Hematopoietic multipotent progenitor cell treated with erythropoietin and hydrocortisone succinate and interleukin-3 and kit ligand, for 4 days (in vitro differentiated cells): ENCODE measurements around the gene PDE4D.
A peak's percentile ranks its signal among the peaks of the same experiment; 100 is the strongest.
"Not testable (repeated sequence)": the region's sequence is repeated elsewhere in the genome, so short reads cannot be mapped to it uniquely, and the experiment has no call there.

ENCODE experiments used
- DNase-seq: peaks from one replicate; pipeline ENCODE4 v3.0.0-alpha.2; 2015

Gene PDE4D

GRCh38 chr5:59497207-59497606 lies 396.3 kb downstream of the PDE4D start:
- DNase-seq: no peak

DNA sequence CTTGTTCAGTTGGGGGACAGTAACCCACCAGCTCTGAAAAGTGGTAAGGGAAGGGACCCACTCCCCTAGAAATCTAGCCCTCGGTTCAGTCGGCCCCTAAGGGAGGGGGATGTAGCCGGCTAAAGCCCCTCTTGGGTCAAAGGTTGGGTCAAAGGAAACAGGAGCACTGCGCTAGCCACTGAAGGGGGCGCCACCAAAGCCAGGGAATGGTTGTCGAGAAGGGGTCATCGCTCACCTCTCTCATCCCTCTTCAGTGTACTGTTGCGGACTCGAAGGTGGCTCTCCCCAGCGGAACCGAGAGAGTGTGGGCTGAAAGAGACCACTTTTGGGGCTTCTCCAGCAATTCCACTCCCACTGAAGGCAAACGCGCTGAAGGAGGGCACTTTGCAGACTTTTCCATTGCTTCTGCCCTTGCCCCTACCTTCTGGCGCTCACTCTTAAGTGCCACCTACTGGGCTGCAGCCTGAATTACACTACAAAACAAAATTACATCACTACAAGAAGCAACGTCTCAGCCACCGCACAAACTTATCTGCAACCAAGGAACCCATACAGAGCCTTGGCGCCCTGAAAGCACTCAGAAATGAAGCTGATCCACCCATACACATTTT lies 396.9 kb downstream of the PDE4D start:
- peak; percentile 46 for DNase-seq

DNA sequence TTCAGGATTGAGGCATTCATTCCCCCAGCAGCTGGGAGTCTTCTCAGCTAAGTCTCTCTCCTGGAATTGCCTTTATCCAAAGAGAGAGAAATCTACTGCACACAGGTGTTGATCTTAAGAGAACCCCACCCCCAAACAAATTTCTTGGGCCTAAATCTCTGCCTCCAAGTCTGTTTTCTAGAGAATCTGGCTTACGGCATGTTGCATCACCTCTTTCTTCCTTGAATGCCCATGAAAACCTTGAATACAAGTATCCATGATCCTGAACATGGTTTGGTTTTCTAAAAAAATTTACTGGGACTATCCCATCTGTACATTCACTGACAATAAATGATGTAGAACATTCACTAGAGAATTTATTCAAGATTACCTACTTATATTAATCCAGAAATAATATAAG lies 401.6 kb downstream of the PDE4D start:
- no peak for DNase-seq

GRCh38 chr5:59489551-59489950 lies 404.0 kb downstream of the PDE4D start:
- DNase-seq: no peak

- DNase-seq: no peak
These were observed 405.5 kb downstream of the PDE4D start for GRCh38 chr5:59487772-59488729.

DNA sequence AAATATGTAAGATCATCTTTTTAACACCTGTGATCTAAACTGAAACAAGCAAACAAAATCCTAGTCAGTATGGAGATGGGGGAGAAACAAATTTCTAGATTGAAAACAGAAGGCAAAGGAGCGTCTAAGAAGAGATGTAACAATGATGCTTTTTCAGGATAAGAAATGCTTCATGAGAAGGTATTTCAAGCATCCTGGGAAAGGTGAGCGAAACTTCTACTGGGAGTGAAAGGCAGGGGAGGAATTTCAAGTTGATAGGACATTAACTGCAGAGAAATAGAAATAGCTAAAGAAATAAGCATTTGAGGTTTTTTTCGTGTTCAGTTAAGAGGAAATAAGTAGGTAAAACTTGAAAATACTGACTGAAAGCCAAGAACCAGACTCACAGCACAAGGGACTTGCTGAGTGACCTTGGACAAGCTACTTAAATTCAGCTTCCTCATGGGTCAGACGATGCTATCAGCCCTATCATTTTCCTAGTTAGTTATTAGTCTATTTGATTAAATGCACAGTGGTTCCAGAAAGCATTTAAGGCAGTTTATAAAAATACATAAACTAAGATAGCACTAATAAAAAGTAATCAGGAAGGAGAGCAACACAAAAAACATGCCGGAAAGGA lies 406.3 kb downstream of the PDE4D start:
- no peak for DNase-seq

GRCh38 chr5:59486508-59486907 lies 407.0 kb downstream of the PDE4D start:
- DNase-seq: no peak

GRCh38 chr5:59485629-59486439 lies 407.7 kb downstream of the PDE4D start:
- DNase-seq: no peak

DNA sequence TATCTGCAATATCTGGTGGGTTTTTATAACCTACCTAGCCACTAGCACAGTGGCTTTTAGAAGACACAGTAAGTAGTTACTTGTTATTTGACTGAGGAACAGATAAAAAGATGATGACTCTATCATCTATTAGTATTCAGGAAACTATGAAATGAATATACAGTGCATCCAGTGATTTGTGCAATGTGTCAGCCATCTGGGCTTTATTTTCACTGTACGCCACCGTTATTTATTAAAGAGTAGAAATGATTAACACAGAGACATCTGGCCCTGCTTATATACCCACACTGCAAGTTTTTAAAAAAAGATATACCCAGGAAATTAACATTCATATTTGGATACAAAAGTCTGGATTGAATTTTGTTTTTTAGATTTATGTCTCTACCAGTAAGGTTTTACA lies 408.4 kb downstream of the PDE4D start:
- DNase-seq: no peak

DNA sequence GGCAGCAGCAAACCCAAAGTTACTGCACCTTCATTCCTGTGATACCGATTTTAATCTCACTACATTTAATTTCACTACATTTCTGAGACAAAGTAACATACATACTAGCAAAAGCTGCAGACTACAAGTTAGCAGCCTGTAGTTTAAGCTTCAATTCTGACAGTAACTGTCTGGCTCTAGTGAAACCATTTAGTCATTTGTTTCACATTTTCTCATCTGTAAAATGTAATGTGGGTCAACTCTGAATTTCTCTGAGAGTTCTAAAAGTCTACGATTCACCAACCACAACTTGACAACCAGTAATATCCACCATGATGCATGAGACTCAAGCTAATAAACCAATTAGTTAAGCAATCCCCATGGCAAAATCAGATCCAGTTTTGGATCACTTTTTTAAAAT lies 408.9 kb downstream of the PDE4D start:
- DNase-seq: no peak

GRCh38 chr5:59483971-59484472 lies 409.5 kb downstream of the PDE4D start:
- DNase-seq: no peak

DNA sequence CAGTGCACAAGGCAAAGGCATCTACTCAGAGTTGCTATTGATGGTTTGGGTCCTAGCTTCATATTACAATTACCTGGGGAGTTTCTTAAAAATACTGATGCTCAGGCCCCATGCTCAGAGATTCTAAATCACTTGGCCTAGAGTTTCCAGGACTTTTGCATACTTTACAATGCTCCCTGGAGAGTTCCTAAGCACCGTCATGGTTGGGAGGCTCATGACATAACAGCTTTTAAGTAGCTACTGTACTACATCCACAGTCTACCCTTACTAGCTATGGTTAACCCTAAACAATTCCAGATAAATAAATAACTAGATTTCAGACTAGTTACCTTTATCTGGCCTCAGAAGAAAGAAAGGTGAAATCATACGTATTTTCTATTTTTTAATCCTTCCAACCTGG lies 414.4 kb downstream of the PDE4D start:
- no peak for DNase-seq

DNA sequence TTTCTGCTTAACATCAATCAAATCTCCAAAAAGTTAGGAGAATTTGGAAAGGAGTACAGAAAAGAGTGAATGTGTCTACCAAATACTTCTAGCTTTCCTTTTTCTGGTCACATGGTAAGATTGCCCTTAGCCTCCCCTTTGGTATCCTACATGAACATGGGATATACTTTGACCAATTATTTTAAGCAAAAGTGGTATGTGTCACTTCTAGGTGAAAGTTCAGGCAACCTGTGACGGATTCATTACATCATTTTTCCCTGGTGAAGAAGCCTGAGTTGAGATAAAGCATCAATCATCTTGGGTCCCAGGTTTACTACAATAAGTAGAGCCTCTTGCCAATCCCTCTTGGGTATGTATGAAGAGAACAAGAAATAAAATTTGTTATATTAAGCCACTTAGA lies 419.2 kb downstream of the PDE4D start:
- DNase-seq: no peak

- DNase-seq: no peak
These were observed 419.9 kb downstream of the PDE4D start for GRCh38 chr5:59473611-59474010.

DNA sequence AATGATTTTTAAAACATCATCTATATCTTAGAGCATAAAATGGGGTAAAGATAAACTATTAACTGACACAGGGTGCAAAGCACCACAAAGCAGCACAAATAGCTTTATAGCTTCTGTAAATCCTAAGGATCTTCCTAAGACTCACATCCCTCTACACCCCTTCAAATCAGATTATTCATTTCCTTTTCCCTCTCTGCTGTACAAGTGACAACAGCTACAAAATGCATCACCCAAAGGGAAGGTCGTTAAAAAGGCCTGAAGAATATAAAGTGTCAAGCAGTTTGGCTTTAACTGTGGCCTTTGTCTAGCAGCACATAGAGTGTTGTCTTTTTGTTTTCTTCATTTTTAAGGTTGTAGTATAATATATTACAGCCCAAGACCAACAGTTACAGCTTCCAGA lies 422.1 kb downstream of the PDE4D start:
- no peak for DNase-seq

DNA sequence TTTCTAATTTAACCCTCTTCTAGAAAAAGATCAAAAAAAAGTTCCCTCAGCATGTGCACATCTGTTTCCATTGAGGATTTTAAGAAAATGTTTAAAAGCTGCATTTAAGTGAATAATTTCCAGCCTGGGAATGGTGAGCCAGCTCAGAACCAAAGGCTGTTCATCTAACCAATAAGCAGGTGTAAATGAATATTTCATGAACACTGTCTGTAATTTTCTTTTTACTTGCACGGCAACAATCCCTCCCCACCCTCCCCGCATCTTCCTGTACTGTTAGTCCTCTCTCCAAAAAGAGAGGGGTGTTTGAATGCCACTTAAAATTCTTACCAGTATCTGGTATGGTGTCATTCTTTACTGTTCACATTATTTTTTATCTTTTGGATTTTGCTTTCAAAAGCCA lies 425.6 kb downstream of the PDE4D start:
- DNase-seq: no peak

DNA sequence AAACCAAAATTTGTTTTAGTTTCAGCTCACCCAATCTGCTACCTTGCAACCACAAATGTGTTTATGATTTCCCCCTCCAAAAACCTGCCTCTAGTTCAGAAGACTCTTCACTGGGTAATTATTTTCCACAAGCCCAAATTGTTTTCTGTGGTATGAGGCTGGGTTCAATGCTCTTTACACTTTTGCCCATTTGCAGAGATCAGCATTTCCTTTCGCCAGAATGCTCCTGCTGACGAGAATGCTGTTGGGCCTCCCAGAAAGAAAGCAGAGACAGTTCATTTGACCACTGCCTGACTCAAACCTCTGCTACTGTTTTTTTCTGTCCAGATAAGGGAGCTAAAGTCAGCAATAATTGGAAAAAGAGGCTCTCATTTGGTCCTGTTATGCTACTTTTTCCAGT lies 427.3 kb downstream of the PDE4D start:
- DNase-seq: no peak

DNA sequence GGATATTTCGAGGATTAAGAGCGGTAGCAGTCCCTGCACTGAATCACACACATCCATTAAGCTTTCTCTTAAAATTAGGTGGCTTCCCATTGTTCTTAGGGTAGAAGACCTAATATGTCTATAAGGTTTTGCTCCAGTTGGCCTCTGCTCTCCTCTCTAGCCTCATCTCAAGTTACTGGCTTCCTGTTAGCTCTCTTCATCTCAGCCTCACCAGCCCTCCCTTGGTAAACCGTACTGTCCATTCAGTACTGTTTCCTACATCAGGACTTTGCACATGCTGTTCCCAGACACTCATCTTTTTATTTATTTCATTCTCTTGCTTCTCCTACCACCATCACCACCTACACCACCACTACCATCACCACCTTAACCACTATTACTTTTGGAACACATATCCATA lies 428.6 kb downstream of the PDE4D start:
- DNase-seq: no peak

- not testable (repeated sequence) for DNase-seq
These were observed 429.8 kb downstream of the PDE4D start for GRCh38 chr5:59463618-59464166.

DNA sequence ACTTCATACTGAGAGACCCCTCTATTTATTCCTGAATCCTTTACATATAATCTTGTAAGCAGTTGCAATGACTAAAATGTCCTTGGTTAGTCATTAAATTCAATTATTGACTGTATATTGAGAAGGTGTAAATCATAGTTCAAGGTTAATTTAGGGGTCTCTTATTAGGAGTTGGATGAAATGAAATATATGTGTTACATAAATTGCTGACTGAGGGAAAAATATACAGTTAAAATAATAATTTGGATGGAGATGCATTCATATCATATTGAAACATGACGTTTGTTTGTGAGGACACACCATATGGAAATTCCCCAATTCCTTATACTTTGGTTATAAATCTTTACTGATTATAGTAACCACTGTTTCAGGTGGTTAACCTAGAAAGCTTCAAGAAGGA lies 430.6 kb downstream of the PDE4D start:
- DNase-seq: no peak

DNA sequence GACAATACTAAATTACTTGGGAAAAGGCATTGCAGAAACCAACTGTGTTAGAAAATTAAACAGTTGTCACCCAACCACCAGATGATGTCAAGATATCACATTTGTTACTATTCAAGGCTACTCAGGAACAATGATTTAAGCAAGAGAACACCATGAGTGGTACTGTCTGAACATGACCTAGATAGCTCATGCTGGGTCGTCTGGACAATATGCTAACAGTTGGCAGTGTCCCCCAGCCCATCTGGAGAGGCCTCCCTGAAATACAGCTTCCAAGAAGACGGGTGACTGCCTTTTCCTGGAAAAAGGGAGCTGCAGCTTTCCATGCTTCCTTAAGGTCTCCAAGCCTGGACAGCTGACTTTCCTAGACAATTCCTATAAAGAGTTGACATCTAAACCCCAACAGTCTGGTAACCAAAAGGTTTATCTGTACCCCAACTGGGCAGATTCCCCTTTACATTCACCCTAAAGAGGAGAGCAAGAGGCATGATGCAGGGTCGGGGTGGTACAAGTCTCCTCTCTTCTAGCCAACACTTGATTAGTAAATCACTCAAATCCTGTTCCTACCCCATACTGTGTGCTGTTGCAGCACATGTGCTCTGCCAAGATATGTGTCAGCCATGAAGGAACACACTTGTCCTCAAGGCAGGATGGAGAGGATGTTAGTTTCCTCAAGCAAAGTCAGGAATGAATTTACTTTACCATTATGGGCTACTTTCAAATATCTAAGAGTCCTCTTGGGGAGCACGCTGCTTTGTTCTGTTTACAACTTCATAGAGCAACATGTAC lies 433.0 kb downstream of the PDE4D start:
- DNase-seq: no peak
